Stimulated activated CD4-positive, alpha-beta T cell treated with anti-CD3 and anti-CD28 coated beads, Interleukin-4, amount 100 ng/mL, for 48 hours (primary cell): ENCODE results near the gene SDR42E2.
"Not testable (repeated sequence)": the region's sequence is repeated elsewhere in the genome, so short reads cannot be mapped to it uniquely, and the experiment has no call there.

Source experiments
- DNase-seq, 2 donors: peaks; one replicate each; pipeline ENCODE4 v3.0.0-alpha.2; 2020; ENCODE audit warnings: low read depth in 2 of 2

SDR42E2 gene

GRCh38 chr16:22162656-22163009, 327 bp downstream of the SDR42E2 start:
- no peak for DNase-seq

- no peak for DNase-seq
Observed at GRCh38 chr16:22163806-22164205, 1.5 kb downstream of the SDR42E2 start.

GRCh38 chr16:22164482-22164881, 2.2 kb downstream of the SDR42E2 start:
- DNase-seq, result no peak

GRCh38 chr16:22165508-22166285, 3.4 kb downstream of the SDR42E2 start:
- no peak for DNase-seq

- no peak for DNase-seq
Observed at GRCh38 chr16:22171953-22172352, 9.6 kb downstream of the SDR42E2 start.

GRCh38 chr16:22172642-22173041, 10.3 kb downstream of the SDR42E2 start:
- DNase-seq, result not testable (repeated sequence)

- no peak for DNase-seq
Observed at GRCh38 chr16:22174642-22175041, 12.3 kb downstream of the SDR42E2 start.

GRCh38 chr16:22177968-22178930, 15.9 kb downstream of the SDR42E2 start:
- DNase-seq, result no peak

GRCh38 chr16:22181426-22181825, 19.1 kb downstream of the SDR42E2 start:
- DNase-seq, result no peak

- DNase-seq, result no peak
Observed at GRCh38 chr16:22181843-22182242, 19.5 kb downstream of the SDR42E2 start.

GRCh38 chr16:22183335-22183734, 21.0 kb downstream of the SDR42E2 start:
- DNase-seq, result no peak

GRCh38 chr16:22183901-22184614, 21.8 kb downstream of the SDR42E2 start:
- DNase-seq, result no peak

GRCh38 chr16:22184615-22184968, 22.3 kb downstream of the SDR42E2 start:
- no peak for DNase-seq

- DNase-seq, result no peak
Observed at GRCh38 chr16:22186517-22186916, 24.2 kb downstream of the SDR42E2 start.

- DNase-seq, result no peak
Observed at GRCh38 chr16:22188267-22188594, 25.9 kb downstream of the SDR42E2 start.

GRCh38 chr16:22188595-22189442, 26.5 kb downstream of the SDR42E2 start:
- peak; percentile 35 to 56 for DNase-seq

GRCh38 chr16:22189473-22190080, 27.3 kb downstream of the SDR42E2 start:
- no peak for DNase-seq

- peak; percentile 100 for DNase-seq
Observed at GRCh38 chr16:22190081-22190775, 27.9 kb downstream of the SDR42E2 start.

- peak; percentile 98 to 99 for DNase-seq
Observed at GRCh38 chr16:22190776-22191531, 28.6 kb downstream of the SDR42E2 start.
